Measurements from ENCODE around the gene NGFR. TPM values are rescaled to one million over a fixed set of nuclear protein-coding genes. Genes with fewer than 3 reads are reported as not detected.

The NGFR gene, protein sequence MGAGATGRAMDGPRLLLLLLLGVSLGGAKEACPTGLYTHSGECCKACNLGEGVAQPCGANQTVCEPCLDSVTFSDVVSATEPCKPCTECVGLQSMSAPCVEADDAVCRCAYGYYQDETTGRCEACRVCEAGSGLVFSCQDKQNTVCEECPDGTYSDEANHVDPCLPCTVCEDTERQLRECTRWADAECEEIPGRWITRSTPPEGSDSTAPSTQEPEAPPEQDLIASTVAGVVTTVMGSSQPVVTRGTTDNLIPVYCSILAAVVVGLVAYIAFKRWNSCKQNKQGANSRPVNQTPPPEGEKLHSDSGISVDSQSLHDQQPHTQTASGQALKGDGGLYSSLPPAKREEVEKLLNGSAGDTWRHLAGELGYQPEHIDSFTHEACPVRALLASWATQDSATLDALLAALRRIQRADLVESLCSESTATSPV
- 0.48 and 1.1 TPM in 2 replicates for total RNA-seq

DNA sequence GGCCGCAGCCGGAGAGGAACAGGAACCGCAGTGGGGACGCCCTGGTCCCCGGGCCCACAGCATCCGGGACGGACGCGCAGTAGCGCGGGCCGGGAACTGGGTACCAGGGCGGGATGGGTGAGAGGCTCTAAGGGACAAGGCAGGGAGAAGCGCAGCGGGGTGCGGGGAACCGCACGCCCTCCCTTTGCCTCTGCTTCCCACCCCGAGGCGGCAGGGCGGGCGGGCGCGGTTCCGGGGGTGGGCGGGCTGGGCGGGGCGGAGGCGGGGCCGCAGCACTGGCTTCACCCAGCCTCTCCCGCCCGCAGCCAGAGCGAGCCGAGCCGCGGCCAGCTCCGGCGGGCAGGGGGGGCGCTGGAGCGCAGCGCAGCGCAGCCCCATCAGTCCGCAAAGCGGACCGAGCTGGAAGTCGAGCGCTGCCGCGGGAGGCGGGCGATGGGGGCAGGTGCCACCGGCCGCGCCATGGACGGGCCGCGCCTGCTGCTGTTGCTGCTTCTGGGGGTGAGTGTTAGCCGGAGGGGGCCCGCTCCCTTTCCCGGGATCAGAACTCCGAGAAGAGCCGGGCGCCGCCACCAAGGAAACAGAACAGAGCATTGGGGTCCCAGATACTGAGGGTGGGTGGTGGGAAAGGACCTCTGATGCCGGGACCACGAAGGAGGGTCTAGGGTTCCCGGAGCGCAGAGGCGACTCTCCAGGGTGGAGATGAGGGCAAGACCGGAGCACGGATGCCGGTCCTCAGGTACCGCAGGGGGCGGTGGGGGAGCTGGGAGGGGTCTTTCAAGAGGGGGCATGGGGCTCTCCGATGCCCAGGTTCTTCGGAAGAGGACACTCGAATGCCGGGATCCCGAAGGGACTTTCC is at the start of gene NGFR:
Gene NGFR, plus strand, starts transcription at position 308 of the 856 bp plus-strand sequence. Its CDS starts 125 bp downstream, at position 433.

Other genes with a start within 250 kb of the NGFR start
- 6.7 and 8.3 TPM in 2 replicates for gene ZNF652, start 133.0 kb upstream of the NGFR start, total RNA-seq
- gene PHB1, start 80.4 kb upstream of the NGFR start, total RNA-seq: 149 and 187 TPM in 2 replicates
- gene NXPH3, start 80.6 kb downstream of the NGFR start, total RNA-seq: under 0.01 TPM in 1 of 2 replicates, not detected in the other
- 34.7 and 36.2 TPM in 2 replicates for gene SPOP, start 182.8 kb downstream of the NGFR start, total RNA-seq
- 48.0 and 51.8 TPM in 2 replicates for gene SLC35B1, start 212.7 kb downstream of the NGFR start, total RNA-seq

Data from tracheal epithelial cell (primary cell).